ENCODE data around the gene ARHGAP23. TPM values are rescaled to one million over a fixed set of nuclear protein-coding genes. Genes with fewer than 3 reads are reported as not detected.
A peak's percentile ranks its signal among the peaks of the same experiment; 100 is the strongest.
"Not testable (repeated sequence)": the region's sequence is repeated elsewhere in the genome, so short reads cannot be mapped to it uniquely, and the experiment has no call there.

Gene ARHGAP23
- total RNA-seq, 1 donor from 2014 or later = 177 TPM

- H3K9me3 Mint-ChIP-seq (ENCODE audit: unreplicated experiment) = no peaks in the 10 kb centered on the region
- H3K4me3 Mint-ChIP-seq (ENCODE audit: unreplicated experiment) = no peak overlapping the region
- H3K36me3 Mint-ChIP-seq (ENCODE audit: unreplicated experiment) = peaks cover 3% of the 10 kb centered on the region
- no peaks in the 10 kb centered on the region for H3K27me3 Mint-ChIP-seq (ENCODE audit: unreplicated experiment)
- peak overlapping the region; percentile 41 for H3K27ac Mint-ChIP-seq (ENCODE audit: unreplicated experiment)
- TF ChIP-seq CTCF (IDR thresholded peaks at IDR 0.05) = no peak
- DNase-seq (ENCODE audit: extremely low spot score, unreplicated experiment) = no peak
- peaks cover 43% of the 10 kb centered on the region for H3K4me1 Mint-ChIP-seq (ENCODE audit: unreplicated experiment)
Measured at GRCh38 chr17:38436386-38436785, 8.1 kb downstream of the ARHGAP23 start.

DNA sequence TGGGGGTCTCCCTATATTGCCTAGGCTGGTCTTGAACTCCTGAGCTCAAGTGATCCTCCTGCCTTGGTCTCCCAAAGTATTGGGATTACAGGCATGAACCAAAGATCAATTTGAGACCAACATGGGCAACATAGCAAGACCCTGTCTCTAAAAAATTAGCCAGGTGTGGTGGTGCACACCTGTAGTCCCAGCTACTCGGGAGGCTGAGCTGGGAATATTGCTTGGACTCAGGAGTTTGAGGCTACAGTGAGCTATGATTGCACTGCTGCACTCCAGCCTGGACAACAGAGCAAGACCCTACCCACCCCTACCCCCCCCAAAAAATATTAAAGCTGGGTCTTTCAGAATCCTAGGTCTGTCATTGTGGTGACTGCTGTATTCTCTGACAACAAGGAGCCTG lies 9.0 kb downstream of the ARHGAP23 start:
- peaks cover 46% of the 10 kb centered on the region for H3K4me1 Mint-ChIP-seq (ENCODE audit: unreplicated experiment)
- not testable (repeated sequence) for H3K9me3 Mint-ChIP-seq (ENCODE audit: unreplicated experiment)

GRCh38 chr17:38439436-38439835 lies 11.2 kb downstream of the ARHGAP23 start:
- Mint-ChIP-seq H3K4me3 (ENCODE audit: unreplicated experiment) (no peak overlapping the region), H3K9me3 (ENCODE audit: unreplicated experiment) (no peaks in the 10 kb centered on the region), H3K27me3 (ENCODE audit: unreplicated experiment) (no peaks in the 10 kb centered on the region), H3K36me3 (ENCODE audit: unreplicated experiment) (peaks cover 3% of the 10 kb centered on the region), H3K27ac (ENCODE audit: unreplicated experiment) (no peak overlapping the region), H3K4me1 (ENCODE audit: unreplicated experiment) (peaks cover 55% of the 10 kb centered on the region)
- DNase-seq (ENCODE audit: extremely low spot score, unreplicated experiment) = no peak
- no peak for TF ChIP-seq CTCF (IDR thresholded peaks at IDR 0.05)

More for the DNA sequence above, 9.0 kb downstream of the ARHGAP23 start:
- H3K4me3 Mint-ChIP-seq (ENCODE audit: unreplicated experiment); H3K27me3 Mint-ChIP-seq (ENCODE audit: unreplicated experiment); DNase-seq (ENCODE audit: extremely low spot score, unreplicated experiment); H3K27ac Mint-ChIP-seq (ENCODE audit: unreplicated experiment); H3K36me3 Mint-ChIP-seq (ENCODE audit: unreplicated experiment): not testable (repeated sequence)

DNA sequence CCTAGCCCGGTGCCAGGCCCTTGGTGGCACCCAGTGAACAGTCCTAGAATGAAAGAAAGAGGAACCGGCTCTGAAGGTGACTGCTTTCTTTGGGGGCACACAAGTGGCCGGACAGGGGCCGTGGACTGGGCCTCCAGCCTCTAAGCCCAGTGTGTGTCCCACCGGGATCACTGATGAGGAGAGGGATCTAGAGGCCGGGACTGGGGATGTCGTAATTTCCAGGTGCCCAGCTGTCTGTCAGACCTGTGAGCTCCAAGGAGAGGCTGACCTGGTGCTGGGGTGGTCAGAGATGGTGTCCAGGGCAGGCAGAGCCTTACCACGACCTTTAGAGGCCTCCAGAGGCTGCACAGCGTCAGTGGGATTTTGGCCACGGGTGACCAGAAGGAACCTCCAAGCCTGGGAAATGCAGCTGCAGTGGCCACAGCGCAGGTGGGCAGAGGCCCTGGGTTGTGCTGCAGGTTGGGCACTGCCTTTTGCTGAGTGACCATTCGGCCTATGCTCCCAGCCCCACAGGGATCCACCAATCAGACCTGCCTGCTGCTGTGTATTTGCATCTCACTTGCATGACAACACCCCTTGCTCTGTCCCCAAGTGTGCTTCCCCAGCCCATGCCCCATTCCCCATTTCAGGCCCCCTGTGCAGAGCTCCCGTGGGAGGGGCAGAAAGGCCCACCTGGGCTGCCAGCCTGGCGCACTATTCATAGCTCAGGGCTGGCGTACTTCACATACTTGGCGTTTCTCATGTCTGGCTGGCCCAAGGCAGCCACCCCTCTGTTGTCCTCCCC lies 12.5 kb downstream of the ARHGAP23 start:
- DNase-seq (ENCODE audit: extremely low spot score, unreplicated experiment) = no peak
- Mint-ChIP-seq H3K4me3 (ENCODE audit: unreplicated experiment) (no peak overlapping the region), H3K9me3 (ENCODE audit: unreplicated experiment) (no peaks in the 10 kb centered on the region), H3K27ac (ENCODE audit: unreplicated experiment) (peak overlapping the region; percentile 18), H3K4me1 (ENCODE audit: unreplicated experiment) (peaks cover 48% of the 10 kb centered on the region), H3K27me3 (ENCODE audit: unreplicated experiment) (no peaks in the 10 kb centered on the region), H3K36me3 (ENCODE audit: unreplicated experiment) (peaks cover 3% of the 10 kb centered on the region)
- no peak for TF ChIP-seq CTCF (IDR thresholded peaks at IDR 0.05)

- Mint-ChIP-seq H3K4me3 (ENCODE audit: unreplicated experiment) (no peak overlapping the region), H3K27me3 (ENCODE audit: unreplicated experiment) (no peaks in the 10 kb centered on the region), H3K27ac (ENCODE audit: unreplicated experiment) (peak overlapping the region; percentile 61), H3K4me1 (ENCODE audit: unreplicated experiment) (peaks cover 47% of the 10 kb centered on the region), H3K9me3 (ENCODE audit: unreplicated experiment) (no peaks in the 10 kb centered on the region), H3K36me3 (ENCODE audit: unreplicated experiment) (peaks cover 3% of the 10 kb centered on the region)
- TF ChIP-seq CTCF (IDR thresholded peaks at IDR 0.05) = no peak
- DNase-seq (ENCODE audit: extremely low spot score, unreplicated experiment) = no peak
Measured at GRCh38 chr17:38441429-38442061, 13.3 kb downstream of the ARHGAP23 start.

Measured in osteocyte (in vitro differentiated cells).